HepG2 (cell line): ENCODE measurements around the gene TPRN. TPM values are rescaled to one million over a fixed set of nuclear protein-coding genes. Genes with fewer than 3 reads are reported as not detected.

Source experiments
- AHR ChIP-seq: IDR thresholded peaks from 2 replicates; pipeline ENCODE4 v1.6.1; 2018; ENCODE audit warnings: missing genetic modification reagents, missing compliant biosample characterization
- GABPB1 ChIP-seq: IDR thresholded peaks from 2 replicates; pipeline ENCODE4 v1.6.1; 2016; ENCODE audit warnings: mild to moderate bottlenecking, missing genetic modification reagents, moderate library complexity, missing compliant biosample characterization
- TAF15 ChIP-seq: fragments of 200-400 bp; formaldehyde crosslinking; IDR thresholded peaks from one replicate; pipeline ENCODE4 v1.6.1; 2018; ENCODE audit warnings: mild to moderate bottlenecking, low read depth, low read length; ENCODE audit not compliant: poor library complexity, severe bottlenecking
- ZNF225 ChIP-seq: sonication (generic); formaldehyde crosslinking; IDR thresholded peaks from 2 replicates; pipeline ENCODE4 v1.4.0; 2020; ENCODE audit warnings: mild to moderate bottlenecking, missing genetic modification reagents
- ZNF350 ChIP-seq: sonication (generic); formaldehyde crosslinking; IDR thresholded peaks from 2 replicates; pipeline ENCODE4 v1.4.0; 2020; ENCODE audit warnings: mild to moderate bottlenecking, low read depth, missing genetic modification reagents, borderline replicate concordance
- ZNF44 ChIP-seq: sonication (generic); formaldehyde crosslinking; IDR thresholded peaks from 2 replicates; pipeline ENCODE4 v1.5.1; 2020; ENCODE audit warnings: mild to moderate bottlenecking, missing genetic modification reagents
- ZNF501 ChIP-seq: sonication (generic); formaldehyde crosslinking; IDR thresholded peaks from 2 replicates; pipeline ENCODE4 v1.5.1; 2020; ENCODE audit warnings: mild to moderate bottlenecking, moderate library complexity, missing genetic modification reagents
- ZNF883 ChIP-seq: sonication (generic); formaldehyde crosslinking; IDR thresholded peaks from 2 replicates; pipeline ENCODE4 v1.5.1; 2020; ENCODE audit warnings: mild to moderate bottlenecking, missing genetic modification reagents; ENCODE audit errors: not compliant biosample characterization
- polyA plus RNA-seq, 8 experiments: library from polyadenylated mRNA; depleted of rRNA in 3 of 8; stranded (reverse) in 7 of 8; unstranded in 1 of 8; fragments of >200 nt; fragmentation: Illumina TruSeq in 4 of 8; extraction: Trizol in 4 of 8; gene quantifications; 2 replicates each; pipeline versions ENCODE4 v1.2.1 to v1.2.3, GENCODE V29; 2011 to 2016; ENCODE audit warnings: low read depth in 4 of 8, missing spikeins in 1 of 8, mixed read lengths in 1 of 8; ENCODE audit not compliant: insufficient read depth in 1 of 8
- total RNA-seq, 5 experiments: library from RNA; depleted of rRNA; stranded (reverse); fragments of >200 nt; fragmentation: Illumina TruSeq; extraction: Trizol; gene quantifications; 2 replicates each; pipeline ENCODE4 v1.2.3, GENCODE V29; 2016; ENCODE audit warnings: low read depth in 1 of 5
- TF ChIP-seq, protein P1 (sequence below): sonication (generic); IDR thresholded peaks from 2 replicates; pipeline ENCODE4 v1.6.1; 2016; ENCODE audit warnings: low read depth, borderline replicate concordance
- TF ChIP-seq, protein P2 (sequence below): sonication (generic); formaldehyde crosslinking; IDR thresholded peaks from 2 replicates; pipeline ENCODE4 v1.4.0; 2020; ENCODE audit warnings: mild to moderate bottlenecking, missing genetic modification reagents
- TF ChIP-seq, protein P3 (sequence below): sonication (generic); formaldehyde crosslinking; IDR thresholded peaks from 2 replicates; pipeline ENCODE4 v1.9.0; 2021; ENCODE audit warnings: missing genetic modification reagents, mild to moderate bottlenecking, borderline replicate concordance
- TF ChIP-seq, protein P4 (sequence below): sonication (generic); formaldehyde crosslinking; IDR thresholded peaks from 2 replicates; pipeline ENCODE4 v1.5.1; 2020; ENCODE audit warnings: mild to moderate bottlenecking, missing genetic modification reagents, borderline replicate concordance
- TF ChIP-seq, protein P5 (sequence below), 2 experiments: sonication (generic) in 1 of 2; formaldehyde crosslinking in 1 of 2; IDR thresholded peaks; 2 replicates each; pipeline versions ENCODE4 v1.5.1 to v1.6.1; 2011 to 2020; ENCODE audit warnings: borderline replicate concordance in 1 of 2, low read depth in 1 of 2, low read length in 1 of 2, mild to moderate bottlenecking in 1 of 2, missing genetic modification reagents in 1 of 2, moderate library complexity in 1 of 2

Gene TPRN
- total and polyA plus RNA-seq, 2 of the 13 experiments (the other 11 are each of a cell fraction or from before 2014, with no cell fraction given), result 10.1 to 19.2 TPM

DNA sequence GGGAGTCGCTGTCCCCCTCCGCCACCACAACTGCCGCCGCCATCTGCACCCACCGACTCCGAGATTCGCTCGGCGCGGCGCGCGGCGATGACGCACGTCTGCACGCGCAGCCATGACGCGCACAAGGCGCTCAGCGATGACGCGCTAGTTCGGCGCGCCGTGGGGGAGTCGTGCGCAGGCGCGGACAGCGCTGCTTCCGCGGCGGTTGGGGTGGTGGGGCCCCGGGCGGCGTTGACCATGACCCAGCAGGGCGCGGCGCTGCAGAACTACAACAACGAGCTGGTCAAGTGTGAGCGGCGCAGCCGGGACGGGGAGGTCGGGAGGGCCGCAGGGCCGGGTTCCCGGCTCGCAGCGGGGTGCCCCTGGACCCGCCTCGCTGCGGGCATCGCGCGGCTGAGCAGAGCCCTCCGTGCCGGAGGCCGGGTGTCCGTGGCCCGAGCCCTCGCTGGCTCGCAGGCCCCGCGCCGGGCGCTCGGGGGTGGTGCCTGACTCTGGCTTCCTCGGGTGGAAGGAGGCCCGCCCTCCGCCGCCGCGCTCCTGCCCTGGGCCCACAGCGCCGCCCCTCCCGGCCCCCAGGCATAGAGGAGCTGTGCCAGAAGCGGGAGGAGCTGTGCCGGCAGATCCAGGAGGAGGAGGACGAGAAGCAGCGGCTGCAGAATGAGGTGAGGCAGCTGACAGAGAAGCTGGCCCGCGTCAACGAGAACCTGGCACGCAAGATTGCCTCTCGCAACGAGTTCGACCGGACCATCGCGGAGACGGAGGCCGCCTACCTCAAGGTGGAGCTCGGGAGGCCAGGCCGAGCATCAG lies 11.8 kb downstream of the TPRN start, which contains the start of the genes ANAPC2 and SSNA1 (continued):
- TF ChIP-seq AHR (CRISPR knock-in tag) (no peak), ZNF44 (peak; percentile 76; the same call in 1 of the 2 replicates), GABPB1 (CRISPR knock-in tag) (peak; percentile 95), TAF15 (no peak), ZNF225 (CRISPR knock-in tag) (peak; percentile 83; the same call in 1 of the 2 replicates), ZNF350 (CRISPR knock-in tag) (no peak; the same call in 1 of the 2 replicates), ZNF501 (CRISPR knock-in tag) (no peak; the same call in 1 of the 2 replicates), ZNF883 (CRISPR knock-in tag) (no peak)
- TF ChIP-seq, protein P1, sequence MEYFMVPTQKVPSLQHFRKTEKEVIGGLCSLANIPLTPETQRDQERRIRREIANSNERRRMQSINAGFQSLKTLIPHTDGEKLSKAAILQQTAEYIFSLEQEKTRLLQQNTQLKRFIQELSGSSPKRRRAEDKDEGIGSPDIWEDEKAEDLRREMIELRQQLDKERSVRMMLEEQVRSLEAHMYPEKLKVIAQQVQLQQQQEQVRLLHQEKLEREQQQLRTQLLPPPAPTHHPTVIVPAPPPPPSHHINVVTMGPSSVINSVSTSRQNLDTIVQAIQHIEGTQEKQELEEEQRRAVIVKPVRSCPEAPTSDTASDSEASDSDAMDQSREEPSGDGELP, result peak; percentile 30; the same call in 1 of the 2 replicates
- TF ChIP-seq, protein P2, sequence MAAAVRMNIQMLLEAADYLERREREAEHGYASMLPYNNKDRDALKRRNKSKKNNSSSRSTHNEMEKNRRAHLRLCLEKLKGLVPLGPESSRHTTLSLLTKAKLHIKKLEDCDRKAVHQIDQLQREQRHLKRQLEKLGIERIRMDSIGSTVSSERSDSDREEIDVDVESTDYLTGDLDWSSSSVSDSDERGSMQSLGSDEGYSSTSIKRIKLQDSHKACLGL, result peak; percentile 86
- TF ChIP-seq, protein P3, sequence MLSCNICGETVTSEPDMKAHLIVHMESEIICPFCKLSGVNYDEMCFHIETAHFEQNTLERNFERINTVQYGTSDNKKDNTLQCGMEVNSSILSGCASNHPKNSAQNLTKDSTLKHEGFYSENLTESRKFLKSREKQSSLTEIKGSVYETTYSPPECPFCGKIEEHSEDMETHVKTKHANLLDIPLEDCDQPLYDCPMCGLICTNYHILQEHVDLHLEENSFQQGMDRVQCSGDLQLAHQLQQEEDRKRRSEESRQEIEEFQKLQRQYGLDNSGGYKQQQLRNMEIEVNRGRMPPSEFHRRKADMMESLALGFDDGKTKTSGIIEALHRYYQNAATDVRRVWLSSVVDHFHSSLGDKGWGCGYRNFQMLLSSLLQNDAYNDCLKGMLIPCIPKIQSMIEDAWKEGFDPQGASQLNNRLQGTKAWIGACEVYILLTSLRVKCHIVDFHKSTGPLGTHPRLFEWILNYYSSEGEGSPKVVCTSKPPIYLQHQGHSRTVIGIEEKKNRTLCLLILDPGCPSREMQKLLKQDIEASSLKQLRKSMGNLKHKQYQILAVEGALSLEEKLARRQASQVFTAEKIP (CRISPR knock-in tag), result no peak
- TF ChIP-seq, protein P4, sequence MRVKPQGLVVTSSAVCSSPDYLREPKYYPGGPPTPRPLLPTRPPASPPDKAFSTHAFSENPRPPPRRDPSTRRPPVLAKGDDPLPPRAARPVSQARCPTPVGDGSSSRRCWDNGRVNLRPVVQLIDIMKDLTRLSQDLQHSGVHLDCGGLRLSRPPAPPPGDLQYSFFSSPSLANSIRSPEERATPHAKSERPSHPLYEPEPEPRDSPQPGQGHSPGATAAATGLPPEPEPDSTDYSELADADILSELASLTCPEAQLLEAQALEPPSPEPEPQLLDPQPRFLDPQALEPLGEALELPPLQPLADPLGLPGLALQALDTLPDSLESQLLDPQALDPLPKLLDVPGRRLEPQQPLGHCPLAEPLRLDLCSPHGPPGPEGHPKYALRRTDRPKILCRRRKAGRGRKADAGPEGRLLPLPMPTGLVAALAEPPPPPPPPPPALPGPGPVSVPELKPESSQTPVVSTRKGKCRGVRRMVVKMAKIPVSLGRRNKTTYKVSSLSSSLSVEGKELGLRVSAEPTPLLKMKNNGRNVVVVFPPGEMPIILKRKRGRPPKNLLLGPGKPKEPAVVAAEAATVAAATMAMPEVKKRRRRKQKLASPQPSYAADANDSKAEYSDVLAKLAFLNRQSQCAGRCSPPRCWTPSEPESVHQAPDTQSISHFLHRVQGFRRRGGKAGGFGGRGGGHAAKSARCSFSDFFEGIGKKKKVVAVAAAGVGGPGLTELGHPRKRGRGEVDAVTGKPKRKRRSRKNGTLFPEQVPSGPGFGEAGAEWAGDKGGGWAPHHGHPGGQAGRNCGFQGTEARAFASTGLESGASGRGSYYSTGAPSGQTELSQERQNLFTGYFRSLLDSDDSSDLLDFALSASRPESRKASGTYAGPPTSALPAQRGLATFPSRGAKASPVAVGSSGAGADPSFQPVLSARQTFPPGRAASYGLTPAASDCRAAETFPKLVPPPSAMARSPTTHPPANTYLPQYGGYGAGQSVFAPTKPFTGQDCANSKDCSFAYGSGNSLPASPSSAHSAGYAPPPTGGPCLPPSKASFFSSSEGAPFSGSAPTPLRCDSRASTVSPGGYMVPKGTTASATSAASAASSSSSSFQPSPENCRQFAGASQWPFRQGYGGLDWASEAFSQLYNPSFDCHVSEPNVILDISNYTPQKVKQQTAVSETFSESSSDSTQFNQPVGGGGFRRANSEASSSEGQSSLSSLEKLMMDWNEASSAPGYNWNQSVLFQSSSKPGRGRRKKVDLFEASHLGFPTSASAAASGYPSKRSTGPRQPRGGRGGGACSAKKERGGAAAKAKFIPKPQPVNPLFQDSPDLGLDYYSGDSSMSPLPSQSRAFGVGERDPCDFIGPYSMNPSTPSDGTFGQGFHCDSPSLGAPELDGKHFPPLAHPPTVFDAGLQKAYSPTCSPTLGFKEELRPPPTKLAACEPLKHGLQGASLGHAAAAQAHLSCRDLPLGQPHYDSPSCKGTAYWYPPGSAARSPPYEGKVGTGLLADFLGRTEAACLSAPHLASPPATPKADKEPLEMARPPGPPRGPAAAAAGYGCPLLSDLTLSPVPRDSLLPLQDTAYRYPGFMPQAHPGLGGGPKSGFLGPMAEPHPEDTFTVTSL (CRISPR knock-in tag), result no peak
- TF ChIP-seq, protein P5, sequence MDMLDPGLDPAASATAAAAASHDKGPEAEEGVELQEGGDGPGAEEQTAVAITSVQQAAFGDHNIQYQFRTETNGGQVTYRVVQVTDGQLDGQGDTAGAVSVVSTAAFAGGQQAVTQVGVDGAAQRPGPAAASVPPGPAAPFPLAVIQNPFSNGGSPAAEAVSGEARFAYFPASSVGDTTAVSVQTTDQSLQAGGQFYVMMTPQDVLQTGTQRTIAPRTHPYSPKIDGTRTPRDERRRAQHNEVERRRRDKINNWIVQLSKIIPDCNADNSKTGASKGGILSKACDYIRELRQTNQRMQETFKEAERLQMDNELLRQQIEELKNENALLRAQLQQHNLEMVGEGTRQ (IDR thresholded peaks at IDR 0.05; ENCODE audit: low read depth, low read length), result no peak
- TF ChIP-seq, protein P5 (CRISPR knock-in tag; IDR thresholded peaks at IDR 0.05; ENCODE audit: borderline replicate concordance), result no peak; the same call in 1 of the 2 replicates
